ENCODE measurements around the gene NUFIP2.

NUFIP2 gene

DNA sequence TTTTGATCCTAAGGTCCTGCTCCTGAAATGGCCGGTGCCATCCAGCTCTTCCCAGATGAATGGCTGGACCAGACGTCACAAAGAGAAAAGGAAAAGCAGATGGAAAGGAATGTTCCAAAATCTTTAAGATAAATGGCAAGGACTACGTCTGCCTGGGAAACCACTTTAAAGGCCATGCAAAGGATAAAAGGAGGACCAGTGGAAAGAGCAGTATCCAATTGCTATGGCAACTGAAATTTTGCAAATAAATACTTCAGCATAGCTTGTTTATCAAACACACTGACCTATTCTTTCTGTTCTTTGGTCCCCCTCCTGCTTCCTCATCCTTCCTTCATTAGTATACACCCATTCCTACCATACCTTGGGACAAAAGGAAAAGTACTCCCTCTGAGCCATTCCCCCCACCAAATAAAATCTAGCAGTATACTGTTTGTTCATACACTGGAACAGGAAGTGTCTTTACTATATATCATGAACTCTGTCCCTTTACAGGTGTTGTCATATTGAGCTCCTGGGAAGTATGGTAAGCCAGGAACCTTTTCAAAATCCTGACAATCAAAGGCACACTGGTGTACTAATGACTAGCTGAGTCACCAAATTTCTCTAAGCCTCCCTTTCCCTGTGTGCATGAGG is 37.2 kb upstream of the NUFIP2 start:
- Mint-ChIP-seq H3K27ac (no peak overlapping the region), H3K4me3 (no peak overlapping the region), H3K9me3 (no peaks in the 10 kb centered on the region), H3K4me1 (no peaks in the 10 kb centered on the region), H3K27me3 (ENCODE audit: low read depth, poor library complexity) (peaks cover 8% of the 10 kb centered on the region), H3K36me3 (ENCODE audit: low read depth) (no peaks in the 10 kb centered on the region)
- DNase-seq, result no peak
- TF ChIP-seq, protein P1, sequence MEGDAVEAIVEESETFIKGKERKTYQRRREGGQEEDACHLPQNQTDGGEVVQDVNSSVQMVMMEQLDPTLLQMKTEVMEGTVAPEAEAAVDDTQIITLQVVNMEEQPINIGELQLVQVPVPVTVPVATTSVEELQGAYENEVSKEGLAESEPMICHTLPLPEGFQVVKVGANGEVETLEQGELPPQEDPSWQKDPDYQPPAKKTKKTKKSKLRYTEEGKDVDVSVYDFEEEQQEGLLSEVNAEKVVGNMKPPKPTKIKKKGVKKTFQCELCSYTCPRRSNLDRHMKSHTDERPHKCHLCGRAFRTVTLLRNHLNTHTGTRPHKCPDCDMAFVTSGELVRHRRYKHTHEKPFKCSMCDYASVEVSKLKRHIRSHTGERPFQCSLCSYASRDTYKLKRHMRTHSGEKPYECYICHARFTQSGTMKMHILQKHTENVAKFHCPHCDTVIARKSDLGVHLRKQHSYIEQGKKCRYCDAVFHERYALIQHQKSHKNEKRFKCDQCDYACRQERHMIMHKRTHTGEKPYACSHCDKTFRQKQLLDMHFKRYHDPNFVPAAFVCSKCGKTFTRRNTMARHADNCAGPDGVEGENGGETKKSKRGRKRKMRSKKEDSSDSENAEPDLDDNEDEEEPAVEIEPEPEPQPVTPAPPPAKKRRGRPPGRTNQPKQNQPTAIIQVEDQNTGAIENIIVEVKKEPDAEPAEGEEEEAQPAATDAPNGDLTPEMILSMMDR (IDR thresholded peaks at IDR 0.05), result no peak

DNA sequence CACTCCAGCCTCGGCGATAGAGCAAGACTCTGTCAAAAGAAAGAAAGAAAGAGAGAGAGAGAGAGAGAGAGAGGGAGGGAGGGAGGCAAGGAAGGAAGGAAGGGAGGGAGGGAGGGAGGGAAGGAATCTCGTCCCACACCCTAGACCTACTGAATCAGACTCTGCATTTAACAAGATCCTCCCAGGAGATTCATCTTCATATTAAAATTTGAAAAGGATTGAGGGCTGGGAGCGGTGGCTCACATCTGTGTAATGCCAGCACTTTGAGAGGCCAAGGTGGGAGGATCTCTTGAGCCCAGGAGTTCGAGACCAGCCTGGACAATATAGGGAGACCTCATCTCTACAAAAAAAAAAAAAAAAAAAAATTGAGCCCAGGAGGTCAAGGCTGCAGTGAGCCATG is 33.5 kb upstream of the NUFIP2 start:
- peaks cover 21% of the 10 kb centered on the region for H3K27me3 Mint-ChIP-seq (ENCODE audit: low read depth, poor library complexity)
- H3K4me1 Mint-ChIP-seq, result no peaks in the 10 kb centered on the region
- no peak overlapping the region for H3K4me3 Mint-ChIP-seq
- DNase-seq, result no peak
- no peaks in the 10 kb centered on the region for H3K9me3 Mint-ChIP-seq
- no peak overlapping the region for H3K27ac Mint-ChIP-seq
- TF ChIP-seq, protein P1 (IDR thresholded peaks at IDR 0.05), result no peak
- no peaks in the 10 kb centered on the region for H3K36me3 Mint-ChIP-seq (ENCODE audit: low read depth)

DNA sequence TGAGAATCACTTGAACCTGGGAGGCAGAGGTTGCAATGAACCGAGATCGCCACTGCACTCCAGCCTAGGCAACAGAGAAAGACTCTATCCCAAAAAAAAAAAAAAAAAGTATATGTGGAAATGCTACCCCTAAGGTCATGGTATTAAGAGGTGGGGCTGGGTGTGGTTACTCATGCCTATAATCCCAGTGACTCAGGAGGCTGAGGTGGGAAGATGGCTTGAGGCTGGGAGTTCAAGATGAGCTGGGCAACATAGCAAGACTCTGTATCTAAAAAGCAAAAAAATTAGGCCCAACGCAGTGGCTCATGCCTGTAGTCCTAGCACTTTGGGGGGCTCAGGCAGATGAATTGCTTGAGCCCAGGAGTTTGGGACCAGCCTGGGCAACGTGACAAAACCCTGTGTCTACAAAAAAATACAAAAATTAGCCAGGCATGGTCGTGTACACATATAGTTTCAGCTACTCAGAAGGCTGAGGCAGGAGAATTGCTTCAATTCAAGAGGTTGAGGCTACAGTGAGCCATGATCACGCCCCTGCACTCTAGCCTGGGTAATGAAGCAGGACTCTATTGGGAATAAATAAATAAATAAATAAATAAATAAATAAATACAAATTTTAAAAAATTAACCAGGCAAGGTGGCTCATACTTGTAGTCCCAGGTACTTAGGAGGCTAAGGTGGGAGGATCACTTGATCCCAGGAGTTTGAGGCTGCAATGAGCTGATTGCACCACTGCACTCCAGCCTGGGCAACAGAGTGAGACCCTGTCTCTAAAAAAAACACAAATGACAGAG is 32.3 kb upstream of the NUFIP2 start:
- no peak for DNase-seq
- Mint-ChIP-seq H3K4me3 (no peak overlapping the region), H3K9me3 (no peaks in the 10 kb centered on the region), H3K27me3 (ENCODE audit: low read depth, poor library complexity) (peaks cover 21% of the 10 kb centered on the region), H3K36me3 (ENCODE audit: low read depth) (no peaks in the 10 kb centered on the region), H3K4me1 (no peaks in the 10 kb centered on the region), H3K27ac (no peak overlapping the region)
- TF ChIP-seq, protein P1 (IDR thresholded peaks at IDR 0.05), result no peak

DNA sequence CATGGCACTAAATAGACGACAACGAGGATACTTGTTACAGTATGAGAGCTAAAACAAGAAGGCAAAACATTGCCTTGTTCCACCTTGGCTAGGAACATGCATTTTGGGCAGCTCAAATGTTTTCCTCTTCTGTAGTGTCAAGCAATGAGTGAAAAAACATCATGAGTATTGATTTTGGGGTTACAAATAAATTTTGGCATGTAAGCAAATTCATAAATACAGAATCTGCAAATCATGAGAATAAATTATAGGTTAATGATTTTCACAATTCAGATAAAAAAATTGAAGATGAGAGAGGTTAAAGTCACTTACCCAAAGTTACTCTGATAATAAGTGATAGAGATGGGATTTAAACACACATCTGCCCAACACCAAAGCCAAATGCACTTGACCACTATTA is 28.4 kb upstream of the NUFIP2 start:
- Mint-ChIP-seq H3K9me3 (no peaks in the 10 kb centered on the region), H3K36me3 (ENCODE audit: low read depth) (no peaks in the 10 kb centered on the region), H3K4me1 (no peaks in the 10 kb centered on the region), H3K27ac (no peak overlapping the region), H3K27me3 (ENCODE audit: low read depth, poor library complexity) (peaks cover 31% of the 10 kb centered on the region), H3K4me3 (no peak overlapping the region)
- TF ChIP-seq, protein P1 (IDR thresholded peaks at IDR 0.05), result no peak
- no peak for DNase-seq

DNA sequence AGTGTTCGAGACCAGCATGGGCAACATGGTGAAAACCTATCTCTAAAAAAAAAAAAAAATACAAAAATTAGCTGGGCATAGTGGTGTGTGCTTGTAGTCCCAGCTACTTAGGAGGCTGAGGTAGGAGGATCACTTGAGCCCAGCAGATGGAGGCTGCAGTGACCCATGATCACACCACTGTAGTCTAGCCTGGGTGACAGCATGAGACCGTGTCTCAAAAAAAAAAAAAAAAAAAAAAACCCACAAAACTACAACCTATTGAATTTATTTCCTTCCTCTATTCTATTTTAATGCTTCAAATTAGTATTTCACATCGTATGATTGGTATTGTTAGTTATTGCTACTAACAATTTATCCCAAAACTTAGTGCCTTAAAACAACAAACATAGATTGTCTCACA is 9.4 kb upstream of the NUFIP2 start:
- Mint-ChIP-seq H3K36me3 (ENCODE audit: low read depth) (no peaks in the 10 kb centered on the region), H3K9me3 (no peaks in the 10 kb centered on the region), H3K4me3 (no peak overlapping the region), H3K4me1 (no peaks in the 10 kb centered on the region), H3K27ac (no peak overlapping the region), H3K27me3 (ENCODE audit: low read depth, poor library complexity) (peaks cover 12% of the 10 kb centered on the region)
- TF ChIP-seq, protein P1 (IDR thresholded peaks at IDR 0.05), result no peak
- DNase-seq, result no peak

DNA sequence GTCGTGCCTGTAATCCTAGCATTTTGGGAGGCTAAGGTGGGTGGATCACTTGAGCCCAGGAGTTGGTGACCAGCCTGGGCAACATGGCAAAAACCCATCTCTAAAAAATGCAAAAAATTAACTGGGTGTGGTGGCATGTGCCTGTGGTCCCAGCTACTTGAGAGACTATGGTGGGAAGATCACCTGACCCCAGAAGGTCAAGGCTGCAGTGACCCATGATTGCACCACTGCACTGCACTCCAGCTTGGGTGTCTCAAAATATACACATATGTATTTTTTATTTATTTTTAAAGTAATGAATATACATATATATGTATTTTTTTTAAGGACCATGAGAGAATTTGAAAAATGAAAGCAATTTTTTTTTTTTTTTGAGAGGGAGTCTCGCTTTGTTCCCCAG is 5.1 kb upstream of the NUFIP2 start:
- Mint-ChIP-seq H3K27me3 (ENCODE audit: low read depth, poor library complexity) (peaks cover 11% of the 10 kb centered on the region), H3K9me3 (no peaks in the 10 kb centered on the region), H3K4me1 (peaks cover 13% of the 10 kb centered on the region), H3K27ac (no peak overlapping the region), H3K4me3 (no peak overlapping the region), H3K36me3 (ENCODE audit: low read depth) (no peaks in the 10 kb centered on the region)
- no peak for DNase-seq
- TF ChIP-seq, protein P1 (IDR thresholded peaks at IDR 0.05), result no peak
